HG03045 (cell line): ENCODE measurements around the gene P2RY6.
"Not testable (repeated sequence)": the region's sequence is repeated elsewhere in the genome, so short reads cannot be mapped to it uniquely, and the experiment has no call there.

Source experiments
- ATAC-seq: cut with Tn5 transposase; IDR thresholded peaks from one replicate; pipeline ENCODE4 v1.9.1; 2021; ENCODE audit warnings: mild to moderate bottlenecking, moderate library complexity; ENCODE audit not compliant: unreplicated experiment

The P2RY6 gene, protein sequence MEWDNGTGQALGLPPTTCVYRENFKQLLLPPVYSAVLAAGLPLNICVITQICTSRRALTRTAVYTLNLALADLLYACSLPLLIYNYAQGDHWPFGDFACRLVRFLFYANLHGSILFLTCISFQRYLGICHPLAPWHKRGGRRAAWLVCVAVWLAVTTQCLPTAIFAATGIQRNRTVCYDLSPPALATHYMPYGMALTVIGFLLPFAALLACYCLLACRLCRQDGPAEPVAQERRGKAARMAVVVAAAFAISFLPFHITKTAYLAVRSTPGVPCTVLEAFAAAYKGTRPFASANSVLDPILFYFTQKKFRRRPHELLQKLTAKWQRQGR

DNA sequence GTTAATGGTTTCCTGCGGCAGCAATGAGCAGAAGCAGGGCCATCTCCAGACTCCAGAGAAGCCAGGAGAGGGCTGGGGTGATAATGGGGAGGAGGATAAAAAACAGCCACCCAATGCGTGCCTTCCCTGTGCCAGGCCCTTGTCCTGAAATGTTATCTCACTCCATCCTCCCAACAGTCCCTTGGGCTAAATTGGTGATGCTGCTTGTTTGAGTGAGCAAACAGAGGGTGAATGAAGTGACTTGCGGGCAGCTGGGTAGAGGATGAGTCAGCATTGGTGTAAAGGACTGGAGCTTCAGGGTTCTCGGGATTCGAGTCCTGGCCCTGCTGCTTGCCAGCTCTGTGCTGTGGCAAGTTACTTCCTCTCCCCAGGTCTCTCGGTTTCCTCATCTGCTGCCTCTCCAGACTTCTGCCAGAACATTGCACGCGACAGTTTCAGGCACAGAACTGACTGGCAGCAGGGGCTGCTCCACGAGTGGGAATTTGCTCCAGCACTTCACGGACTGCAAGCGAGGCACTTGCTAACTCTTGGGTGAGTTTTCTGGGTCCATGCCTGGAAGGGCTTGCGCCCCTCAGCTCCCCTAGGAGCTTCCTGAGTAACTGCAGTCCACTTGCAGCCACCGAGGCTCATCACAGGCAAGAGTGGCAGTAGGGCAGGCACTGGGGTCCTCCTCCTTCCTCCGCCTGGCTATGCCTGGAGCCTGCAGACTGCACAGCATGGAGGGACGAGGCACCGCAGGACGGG is at the start of gene P2RY6:
Gene P2RY6, plus strand, starts transcription at position 403 of the 744 bp plus-strand sequence. CDS start 24,181 bp downstream, outside the sequence.
- no peak for ATAC-seq

- no peak for ATAC-seq
Observed at GRCh38 chr11:73223998-73224730, 48.0 kb upstream of the P2RY6 start.

DNA sequence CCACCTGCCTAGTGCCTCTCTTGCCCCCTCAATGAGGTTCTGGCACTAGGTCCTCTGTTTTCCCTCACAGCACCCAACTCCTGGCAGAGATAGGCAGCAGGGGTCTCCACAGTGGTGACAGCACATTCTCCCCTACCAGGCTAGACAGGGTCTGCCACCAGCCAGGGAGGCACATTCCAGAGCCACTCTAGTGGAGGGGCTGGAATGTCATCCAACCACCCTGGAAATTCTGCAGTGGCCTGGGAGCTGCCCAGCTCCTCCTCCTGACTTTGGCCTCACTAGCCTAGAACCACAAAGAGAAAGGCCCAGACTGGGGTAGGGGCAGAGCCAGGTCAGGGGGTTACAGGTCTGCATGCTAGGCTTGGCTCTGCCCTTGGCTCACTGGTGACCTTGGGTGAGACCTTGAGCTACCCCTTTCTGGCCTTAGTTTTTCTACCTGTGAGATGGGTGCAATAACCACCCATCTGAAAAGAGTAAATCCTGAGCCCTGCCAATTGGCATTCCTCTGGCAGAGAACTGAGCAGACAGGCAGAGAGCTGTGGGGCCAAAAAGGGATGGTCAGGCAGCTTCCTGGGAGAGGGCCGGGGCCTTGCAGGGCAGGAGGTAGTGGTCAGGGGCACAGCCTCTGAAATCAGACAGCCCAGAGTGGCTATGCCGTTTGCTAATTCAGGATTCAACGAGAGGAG is 47.0 kb upstream of the P2RY6 start:
- no peak for ATAC-seq

GRCh38 chr11:73225851-73226250 is 46.3 kb upstream of the P2RY6 start:
- no peak for ATAC-seq

DNA sequence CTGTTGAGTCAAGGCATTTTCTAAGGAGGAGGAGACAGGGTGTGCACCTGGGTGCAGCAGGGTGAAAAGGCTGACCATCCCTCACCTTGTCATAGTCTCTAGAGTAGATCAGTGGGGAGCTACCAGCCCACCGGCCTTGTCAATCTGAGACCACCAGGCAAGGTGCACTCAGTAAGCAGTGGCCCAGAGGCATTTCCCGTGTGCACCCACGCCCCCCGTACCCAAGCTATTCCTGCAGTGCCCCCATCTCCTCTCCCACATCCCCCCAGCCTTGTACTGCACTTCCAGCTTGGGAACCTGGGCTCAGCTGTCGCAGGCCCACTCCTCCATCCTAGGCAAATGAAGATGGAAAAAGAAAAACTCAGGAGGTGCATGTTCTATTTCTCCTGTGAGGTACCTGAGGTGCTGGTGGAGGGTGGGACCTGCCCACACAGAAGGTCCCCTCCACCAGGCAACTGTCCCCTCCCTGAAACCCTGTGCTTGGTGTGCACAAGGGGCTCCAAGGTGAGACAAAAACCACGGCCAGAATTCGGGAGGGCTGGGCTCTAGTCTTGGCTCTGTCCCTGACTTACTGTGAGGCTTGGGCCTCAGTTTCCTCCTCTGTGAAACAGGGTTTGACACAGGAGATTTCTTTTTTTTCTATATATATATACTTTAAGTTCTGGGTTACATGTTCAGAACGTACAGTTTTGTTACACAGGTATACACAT is 45.7 kb upstream of the P2RY6 start:
- ATAC-seq, result no peak

GRCh38 chr11:73227571-73228211 is 44.4 kb upstream of the P2RY6 start:
- ATAC-seq, result no peak

DNA sequence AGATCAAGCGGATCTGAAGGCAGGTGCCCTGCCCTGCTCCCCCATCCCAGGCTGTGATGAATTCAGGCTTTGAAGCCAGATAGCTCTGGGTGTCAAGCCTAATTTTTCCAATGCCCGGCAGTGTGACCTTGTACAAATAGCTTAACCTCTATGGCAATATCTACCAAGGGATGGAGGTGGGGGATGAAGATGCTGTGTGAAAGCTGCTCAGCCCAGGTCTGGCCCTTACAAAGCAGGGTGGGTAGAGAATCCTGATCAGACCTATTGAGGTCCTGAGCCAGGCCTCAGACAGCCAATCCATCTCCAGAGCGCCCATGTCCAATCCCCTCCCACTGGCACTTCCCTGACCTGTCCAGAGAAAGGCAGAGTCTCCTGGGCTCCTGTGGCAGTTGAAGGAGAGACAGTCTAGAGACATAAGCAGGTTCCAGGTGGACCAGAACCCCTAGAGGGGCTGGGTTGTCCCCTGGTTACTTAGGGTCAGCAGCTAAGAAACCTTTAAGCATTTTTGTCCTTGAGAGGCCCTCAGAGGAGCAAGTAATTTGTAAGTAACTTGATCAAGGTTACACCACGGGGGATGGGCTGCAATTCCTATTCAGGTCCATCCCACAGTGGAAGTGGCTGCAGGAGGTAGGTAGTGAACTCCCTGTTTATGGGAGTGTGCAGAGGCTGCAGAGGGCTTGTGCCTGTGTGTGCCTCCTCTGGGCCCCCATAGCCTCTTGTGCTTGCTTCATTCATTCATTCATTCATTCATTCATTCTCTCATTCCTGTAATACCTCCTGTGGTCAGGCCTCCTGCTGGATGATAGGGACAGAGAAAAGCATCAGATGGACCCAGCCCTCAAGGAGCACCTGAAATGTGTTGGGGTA is 43.6 kb upstream of the P2RY6 start:
- no peak for ATAC-seq

DNA sequence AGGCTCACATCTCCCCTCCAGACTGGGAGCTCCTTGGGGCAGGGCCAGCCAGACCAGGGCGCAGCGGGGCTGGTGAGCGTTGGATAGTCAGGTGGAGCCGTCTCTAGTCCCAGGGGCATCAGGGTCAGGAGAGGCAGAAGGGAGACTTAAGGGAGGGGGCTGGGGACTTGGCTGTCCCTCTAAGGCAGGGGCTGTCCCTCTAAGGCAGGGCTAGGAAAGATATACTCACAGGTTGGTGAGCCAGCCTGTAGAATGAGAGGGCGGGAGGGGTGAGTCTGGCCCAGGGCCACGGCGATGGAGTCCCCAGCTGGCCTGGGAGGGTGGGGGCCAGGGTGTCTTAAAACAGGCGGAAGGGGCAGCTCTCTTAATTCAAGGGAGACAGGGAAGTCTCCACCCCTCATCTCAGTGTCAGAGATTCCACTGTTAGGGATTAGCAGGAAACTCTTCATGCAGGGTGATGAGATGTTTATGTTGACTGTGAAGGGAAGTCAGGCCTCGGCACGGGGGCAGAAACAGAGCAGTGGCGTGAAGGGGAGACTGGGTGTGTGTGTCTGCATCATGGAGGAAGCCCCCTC is 42.7 kb upstream of the P2RY6 start:
- no peak for ATAC-seq

- ATAC-seq, result no peak
Observed at GRCh38 chr11:73229896-73230875, 42.0 kb upstream of the P2RY6 start.

DNA sequence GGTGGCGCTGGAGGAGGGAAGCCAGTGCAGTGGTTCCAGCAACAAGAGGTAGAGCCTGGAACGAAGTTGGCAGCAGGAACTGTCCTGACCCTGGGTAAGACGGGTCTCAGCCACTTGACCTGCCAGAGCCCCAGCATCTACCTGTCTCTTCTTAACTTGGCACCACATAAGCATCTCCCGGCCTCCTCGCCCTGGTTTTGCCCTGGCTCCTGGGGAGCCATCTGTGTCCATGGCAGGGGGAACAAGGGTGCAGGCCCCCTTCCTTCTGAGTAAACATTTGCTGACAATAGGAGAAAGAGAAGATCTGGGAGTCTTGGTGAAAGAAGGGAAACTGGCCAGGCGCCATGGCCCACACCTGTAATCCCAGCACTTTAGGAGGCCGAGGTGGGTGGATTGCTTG is 41.2 kb upstream of the P2RY6 start:
- no peak for ATAC-seq

DNA sequence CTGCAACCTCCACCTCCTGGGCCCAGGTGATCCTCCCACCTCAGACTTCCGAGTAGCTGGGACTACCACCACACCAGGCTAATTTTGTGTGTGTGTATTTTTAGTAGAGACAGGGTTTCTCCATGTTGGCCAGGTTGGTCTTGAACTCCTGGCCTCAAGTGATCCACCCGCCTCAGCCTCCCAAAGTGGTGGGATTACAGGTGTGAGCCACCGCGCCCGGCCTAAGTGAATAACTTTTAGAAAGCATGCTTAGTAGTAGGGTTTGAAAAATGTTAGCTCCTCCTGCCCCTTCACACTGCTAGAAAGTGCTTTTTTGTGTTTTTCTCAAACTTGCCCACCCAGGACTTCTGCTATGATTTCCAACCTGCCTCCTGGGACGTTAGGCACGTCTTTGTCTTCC is 39.7 kb upstream of the P2RY6 start:
- not testable (repeated sequence) for ATAC-seq

DNA sequence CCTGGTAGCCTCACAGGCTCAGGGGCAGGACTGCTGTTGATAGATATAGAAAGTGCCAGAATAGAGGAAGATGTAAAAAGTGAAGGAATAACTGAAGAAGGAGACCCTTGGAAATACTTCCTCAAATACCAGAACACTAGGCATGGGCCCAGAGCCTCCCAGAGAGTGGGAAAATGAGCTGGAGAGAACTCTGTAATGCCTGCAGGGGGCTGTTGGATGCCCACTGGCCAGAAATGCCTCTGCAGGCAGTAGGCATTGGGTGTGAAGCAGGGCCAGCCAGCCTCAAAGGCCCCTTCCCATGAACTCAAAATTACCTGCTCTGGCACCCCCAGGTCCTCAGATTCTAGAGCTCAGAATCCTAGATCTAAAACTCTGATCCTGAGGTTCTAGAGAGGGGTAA is 38.9 kb upstream of the P2RY6 start:
- no peak for ATAC-seq

DNA sequence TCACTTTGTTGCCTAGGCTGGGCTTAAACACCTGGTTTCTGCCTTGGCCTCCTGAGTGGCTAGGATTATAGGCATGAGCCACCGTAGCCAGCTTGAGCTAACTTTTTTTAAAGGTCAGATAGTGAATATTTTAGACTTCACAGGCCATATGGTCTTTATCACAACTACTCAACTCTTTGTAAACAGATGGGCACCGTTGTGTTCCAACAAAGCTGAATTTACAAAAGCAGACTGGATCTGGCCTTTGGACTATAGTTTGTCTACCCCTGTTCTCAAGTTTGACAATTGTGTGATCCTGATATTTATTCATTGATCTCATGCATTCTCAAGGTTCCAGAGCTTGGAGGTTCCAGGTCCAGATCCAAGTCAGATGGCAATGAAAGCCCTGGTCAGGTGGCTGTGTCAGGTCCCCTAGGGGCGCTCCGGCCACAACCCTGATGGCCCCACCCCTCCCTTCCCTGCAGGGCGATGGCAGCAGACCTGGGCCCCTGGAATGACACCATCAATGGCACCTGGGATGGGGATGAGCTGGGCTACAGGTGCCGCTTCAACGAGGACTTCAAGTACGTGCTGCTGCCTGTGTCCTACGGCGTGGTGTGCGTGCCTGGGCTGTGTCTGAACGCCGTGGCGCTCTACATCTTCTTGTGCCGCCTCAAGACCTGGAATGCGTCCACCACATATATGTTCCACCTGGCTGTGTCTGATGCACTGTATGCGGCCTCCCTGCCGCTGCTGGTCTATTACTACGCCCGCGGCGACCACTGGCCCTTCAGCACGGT is 38.3 kb upstream of the P2RY6 start:
- no peak for ATAC-seq

DNA sequence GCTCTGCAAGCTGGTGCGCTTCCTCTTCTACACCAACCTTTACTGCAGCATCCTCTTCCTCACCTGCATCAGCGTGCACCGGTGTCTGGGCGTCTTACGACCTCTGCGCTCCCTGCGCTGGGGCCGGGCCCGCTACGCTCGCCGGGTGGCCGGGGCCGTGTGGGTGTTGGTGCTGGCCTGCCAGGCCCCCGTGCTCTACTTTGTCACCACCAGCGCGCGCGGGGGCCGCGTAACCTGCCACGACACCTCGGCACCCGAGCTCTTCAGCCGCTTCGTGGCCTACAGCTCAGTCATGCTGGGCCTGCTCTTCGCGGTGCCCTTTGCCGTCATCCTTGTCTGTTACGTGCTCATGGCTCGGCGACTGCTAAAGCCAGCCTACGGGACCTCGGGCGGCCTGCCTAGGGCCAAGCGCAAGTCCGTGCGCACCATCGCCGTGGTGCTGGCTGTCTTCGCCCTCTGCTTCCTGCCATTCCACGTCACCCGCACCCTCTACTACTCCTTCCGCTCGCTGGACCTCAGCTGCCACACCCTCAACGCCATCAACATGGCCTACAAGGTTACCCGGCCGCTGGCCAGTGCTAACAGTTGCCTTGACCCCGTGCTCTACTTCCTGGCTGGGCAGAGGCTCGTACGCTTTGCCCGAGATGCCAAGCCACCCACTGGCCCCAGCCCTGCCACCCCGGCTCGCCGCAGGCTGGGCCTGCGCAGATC is 37.5 kb upstream of the P2RY6 start:
- no peak for ATAC-seq

DNA sequence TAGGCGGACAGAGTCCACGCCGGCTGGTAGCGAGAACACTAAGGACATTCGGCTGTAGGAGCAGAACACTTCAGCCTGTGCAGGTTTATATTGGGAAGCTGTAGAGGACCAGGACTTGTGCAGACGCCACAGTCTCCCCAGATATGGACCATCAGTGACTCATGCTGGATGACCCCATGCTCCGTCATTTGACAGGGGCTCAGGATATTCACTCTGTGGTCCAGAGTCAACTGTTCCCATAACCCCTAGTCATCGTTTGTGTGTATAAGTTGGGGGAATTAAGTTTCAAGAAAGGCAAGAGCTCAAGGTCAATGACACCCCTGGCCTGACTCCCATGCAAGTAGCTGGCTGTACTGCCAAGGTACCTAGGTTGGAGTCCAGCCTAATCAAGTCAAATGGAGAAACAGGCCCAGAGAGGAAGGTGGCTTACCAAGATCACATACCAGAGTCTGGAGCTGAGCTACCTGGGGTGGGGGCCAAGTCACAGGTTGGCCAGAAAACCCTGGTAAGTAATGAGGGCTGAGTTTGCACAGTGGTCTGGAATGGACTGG is 36.8 kb upstream of the P2RY6 start:
- no peak for ATAC-seq

- no peak for ATAC-seq
Observed at GRCh38 chr11:73236205-73236765, 35.9 kb upstream of the P2RY6 start.
